ENCODE results near the gene NOC4L. TPM values are rescaled to one million over a fixed set of nuclear protein-coding genes. Genes with fewer than 3 reads are reported as not detected.

Gene NOC4L
- total RNA-seq, 1 donor from 2014 or later: 16.5 TPM

DNA sequence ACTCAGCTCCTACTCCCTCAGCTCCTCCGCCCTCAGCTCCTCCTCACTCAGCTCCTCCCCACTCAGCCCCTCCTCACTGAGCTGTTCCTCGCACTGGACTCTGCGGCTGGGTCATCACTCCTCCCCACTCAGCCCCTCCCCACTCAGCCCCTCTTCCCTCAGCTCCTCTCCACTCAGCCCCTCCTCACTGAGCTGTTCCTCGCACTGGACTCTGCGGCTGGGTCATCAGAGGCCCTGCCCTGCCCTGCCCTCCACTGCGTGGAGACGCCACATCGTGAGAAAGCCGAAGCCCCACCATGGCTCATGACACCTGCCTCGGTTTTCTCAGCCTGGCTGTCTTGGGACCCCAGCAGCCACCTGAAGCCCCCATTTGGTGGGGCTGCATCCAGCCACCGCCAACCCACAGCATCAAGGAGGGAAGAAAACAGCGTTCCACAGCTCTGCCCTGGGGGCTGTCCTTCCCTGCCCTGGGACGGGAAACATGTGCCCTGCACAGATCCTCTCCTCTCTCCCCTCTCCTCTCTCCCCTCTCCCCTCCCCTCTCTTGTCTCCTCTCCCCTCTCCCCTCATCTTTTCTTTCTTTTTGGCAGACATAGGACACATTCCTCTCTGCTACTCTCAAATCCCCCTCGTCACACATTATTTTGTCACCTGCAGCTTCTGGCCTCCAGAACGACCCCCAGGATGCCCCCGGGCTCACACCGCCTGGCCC lies 17.7 kb downstream of the NOC4L start:
- Histone ChIP-seq H3K4me3 (ENCODE audit: insufficient read depth, low read depth, low read length) (no peak overlapping the region), H3K27ac (ENCODE audit: low read depth, low read length) (no peak overlapping the region), H3K27me3 (ENCODE audit: insufficient read depth, low read length) (no peaks in the 10 kb centered on the region), H3K9me3 (ENCODE audit: insufficient read depth, low read depth, low read length) (peaks cover 17% of the 10 kb centered on the region), H3K79me2 (ENCODE audit: insufficient read depth, low read length) (no peaks in the 10 kb centered on the region), H2AFZ (ENCODE audit: low read depth, low read length) (no peak overlapping the region), H3K9ac (ENCODE audit: low read length) (no peak overlapping the region), H4K20me1 (ENCODE audit: insufficient read depth, low read length) (peaks cover 33% of the 10 kb centered on the region), H3K4me2 (ENCODE audit: low read length) (peak overlapping the region; percentile 51), H3K4me1 (ENCODE audit: insufficient read depth, low read length) (peaks cover 11% of the 10 kb centered on the region), H3K36me3 (ENCODE audit: insufficient read depth, low read length) (peaks cover 7% of the 10 kb centered on the region)
- FAIRE-seq (no peak), DNase-seq (ENCODE audit: low read depth) (no peak)
- H3K27ac Mint-ChIP-seq (ENCODE audit: unreplicated experiment): no peak overlapping the region
- H3K36me3 Mint-ChIP-seq (ENCODE audit: low read depth, unreplicated experiment): peaks cover 3% of the 10 kb centered on the region
- no peaks in the 10 kb centered on the region for H3K4me1 Mint-ChIP-seq (ENCODE audit: low read depth, unreplicated experiment)
- no peak overlapping the region for H3K4me3 Mint-ChIP-seq (ENCODE audit: unreplicated experiment)
- H3K27me3 Mint-ChIP-seq (ENCODE audit: low read depth, unreplicated experiment): peaks cover 17% of the 10 kb centered on the region
- H3K9me3 Mint-ChIP-seq (ENCODE audit: unreplicated experiment): peaks cover 2% of the 10 kb centered on the region
- no peak for TF ChIP-seq EZH2 (IDR thresholded peaks at IDR 0.05; ENCODE audit: insufficient read depth, low read length)
- no peak for TF ChIP-seq CTCF (IDR thresholded peaks at IDR 0.05; ENCODE audit: insufficient read depth, low read depth, low read length)

- TF ChIP-seq CTCF (IDR thresholded peaks at IDR 0.05; ENCODE audit: insufficient read depth, low read depth, low read length): no peak
- no peak for TF ChIP-seq EZH2 (IDR thresholded peaks at IDR 0.05; ENCODE audit: insufficient read depth, low read length)
- H4K20me1 ChIP-seq (ENCODE audit: insufficient read depth, low read length): peaks cover 27% of the 10 kb centered on the region
- no peak overlapping the region for H3K4me3 Mint-ChIP-seq (ENCODE audit: unreplicated experiment)
- no peak overlapping the region for H2AFZ ChIP-seq (ENCODE audit: low read depth, low read length)
- H3K4me1 Mint-ChIP-seq (ENCODE audit: low read depth, unreplicated experiment): no peaks in the 10 kb centered on the region
- H3K9me3 Mint-ChIP-seq (ENCODE audit: unreplicated experiment): peaks cover 5% of the 10 kb centered on the region
- peaks cover 2% of the 10 kb centered on the region for H3K27me3 ChIP-seq (ENCODE audit: insufficient read depth, low read length)
- peak overlapping the region; percentile 51 for H3K4me2 ChIP-seq (ENCODE audit: low read length)
- peaks cover 11% of the 10 kb centered on the region for H3K4me1 ChIP-seq (ENCODE audit: insufficient read depth, low read length)
- no peak overlapping the region for H3K27ac Mint-ChIP-seq (ENCODE audit: unreplicated experiment)
- H3K27ac ChIP-seq (ENCODE audit: low read depth, low read length): no peak overlapping the region
- FAIRE-seq: no peak
- H3K36me3 ChIP-seq (ENCODE audit: insufficient read depth, low read length): peaks cover 4% of the 10 kb centered on the region
- H3K9me3 ChIP-seq (ENCODE audit: insufficient read depth, low read depth, low read length): peaks cover 12% of the 10 kb centered on the region
- H3K36me3 Mint-ChIP-seq (ENCODE audit: low read depth, unreplicated experiment): peaks cover 3% of the 10 kb centered on the region
- H3K9ac ChIP-seq (ENCODE audit: low read length): peak overlapping the region; percentile 7
- no peaks in the 10 kb centered on the region for H3K79me2 ChIP-seq (ENCODE audit: insufficient read depth, low read length)
- H3K27me3 Mint-ChIP-seq (ENCODE audit: low read depth, unreplicated experiment): peaks cover 24% of the 10 kb centered on the region
- DNase-seq (ENCODE audit: low read depth): peak; percentile 80
- H3K4me3 ChIP-seq (ENCODE audit: insufficient read depth, low read depth, low read length): no peak overlapping the region
Measured at GRCh38 chr12:132162508-132163031, 18.3 kb downstream of the NOC4L start.
